ENCODE measurements around the gene NTM.
"Not testable (repeated sequence)": the region's sequence is repeated elsewhere in the genome, so short reads cannot be mapped to it uniquely, and the experiment has no call there.

The NTM gene

DNA sequence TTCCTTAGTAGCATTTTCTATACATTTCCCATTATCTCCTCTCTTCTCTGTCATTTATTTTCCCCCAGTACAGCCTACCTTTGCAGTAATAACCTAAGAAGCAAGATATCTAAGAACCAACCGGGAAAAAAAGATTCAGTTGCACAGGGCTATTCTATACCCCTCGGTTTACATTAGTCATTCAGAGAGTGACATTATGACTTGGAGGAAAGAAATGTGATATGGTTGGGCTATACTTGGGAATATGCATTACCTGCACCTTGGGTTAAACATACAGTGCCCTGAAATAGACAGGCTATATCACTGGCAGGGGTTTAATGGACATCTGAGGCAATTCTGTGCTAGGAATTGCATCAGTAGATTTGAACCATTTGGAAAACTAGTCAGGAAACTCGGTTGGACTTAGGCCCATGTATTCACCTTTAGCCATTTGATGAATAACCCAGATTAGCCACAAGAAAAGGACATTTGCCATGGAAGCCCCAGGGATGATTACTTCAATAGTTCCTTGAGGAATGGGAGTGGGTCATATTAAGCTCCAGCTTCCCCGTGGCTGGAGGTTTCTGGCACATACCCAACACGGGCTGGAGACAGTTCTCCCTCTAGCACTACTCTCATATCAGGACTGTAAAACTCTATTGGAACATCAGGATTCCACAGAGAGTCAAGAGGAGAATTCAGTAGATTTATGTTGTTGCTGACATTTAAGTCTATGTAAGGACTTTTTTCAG is 973.2 kb downstream of the NTM start:
- peak; percentile 89 for DNase-seq

DNA sequence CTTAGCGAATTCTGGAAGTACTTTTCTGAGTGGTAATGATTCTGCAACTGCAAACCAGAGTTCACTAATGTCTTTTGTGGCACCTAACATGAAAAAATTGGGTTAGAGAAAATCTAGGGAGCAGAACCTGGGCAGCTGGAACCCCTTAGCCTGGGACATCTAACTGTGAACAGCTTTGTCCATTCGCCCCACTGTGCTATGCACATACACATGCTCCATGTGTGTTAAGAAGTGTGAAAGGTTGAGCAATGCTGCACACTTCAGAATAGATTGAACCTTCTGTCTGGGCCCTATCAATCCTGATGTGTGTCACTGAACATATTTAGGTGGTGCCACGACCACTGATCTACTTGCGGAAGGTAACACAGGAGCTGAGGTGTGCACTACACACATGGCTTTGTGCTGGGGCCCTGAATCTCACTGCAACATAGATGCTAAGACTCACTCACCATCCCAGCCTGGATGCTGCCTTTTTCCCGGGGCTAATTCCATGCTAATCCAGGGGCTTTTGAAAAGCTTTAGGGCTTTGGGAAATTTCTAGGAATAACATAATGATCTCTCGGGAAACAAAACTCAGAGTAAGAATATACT is 976.2 kb downstream of the NTM start:
- DNase-seq, result no peak

- no peak for DNase-seq
Measured at GRCh38 chr11:132347156-132348090, 977.0 kb downstream of the NTM start.

DNA sequence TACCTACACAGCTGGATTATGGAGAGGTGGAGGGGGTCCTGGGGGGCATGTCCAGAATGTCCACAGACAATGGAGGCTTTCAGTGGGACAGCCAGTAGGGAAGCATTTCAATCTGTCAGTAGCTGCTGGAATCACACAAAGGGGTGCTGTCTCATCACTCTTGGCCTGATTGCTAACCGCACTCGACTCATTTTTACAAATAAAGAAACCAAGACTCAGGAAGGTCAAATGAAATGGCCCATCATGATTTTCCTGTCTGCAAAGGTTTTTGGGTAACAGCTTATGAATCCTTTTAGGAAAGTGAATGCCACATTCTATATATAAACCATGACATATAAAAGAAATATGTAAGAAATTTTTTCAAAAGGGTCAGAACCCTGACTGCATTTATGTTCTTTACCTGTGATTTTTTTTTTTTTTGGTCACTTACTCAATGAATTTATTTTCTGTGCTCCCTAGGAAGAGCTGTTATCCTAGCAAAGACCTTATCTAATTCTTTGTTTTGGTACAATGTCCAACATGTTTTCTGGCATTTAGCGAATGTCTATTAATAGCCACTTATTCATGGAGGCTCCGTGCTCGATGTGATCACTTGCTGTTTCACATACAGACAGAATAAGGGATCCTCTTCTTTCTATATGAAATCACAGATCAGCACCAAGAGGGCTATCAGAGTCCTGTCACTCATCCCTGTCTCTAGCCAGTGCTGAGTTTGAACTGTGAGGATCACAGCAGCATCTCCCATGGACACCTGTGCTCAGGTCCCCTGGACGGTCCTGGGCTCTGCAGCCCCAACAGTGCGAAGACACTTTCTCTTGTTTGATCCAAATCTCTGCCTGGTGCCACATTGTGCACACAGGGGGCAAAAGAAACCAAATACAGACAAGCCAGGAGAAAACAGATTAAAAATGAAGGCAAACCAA is 979.7 kb downstream of the NTM start:
- DNase-seq, result peak; percentile 59

- DNase-seq, result no peak
Measured at GRCh38 chr11:132351050-132351449, 980.6 kb downstream of the NTM start.

DNA sequence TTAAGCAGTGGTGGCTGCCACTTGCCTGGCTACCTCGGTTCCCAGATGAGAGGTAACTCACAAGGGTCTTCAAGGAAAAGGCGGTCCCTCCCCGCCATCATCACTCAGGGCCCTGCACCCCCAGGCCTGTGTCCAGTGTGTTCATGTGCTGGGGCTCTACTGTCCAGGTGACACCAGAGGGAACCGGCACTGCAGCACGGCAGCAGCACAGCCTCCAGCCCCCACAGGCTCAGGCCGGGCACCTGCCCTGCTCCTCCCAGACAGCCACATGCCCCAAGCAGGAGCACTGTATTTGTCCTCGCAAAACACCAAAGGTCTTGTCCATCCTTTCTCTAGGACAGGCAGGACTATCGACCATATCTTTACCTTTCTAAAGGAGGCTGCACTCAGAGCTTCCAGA is 982.1 kb downstream of the NTM start:
- no peak for DNase-seq

DNA sequence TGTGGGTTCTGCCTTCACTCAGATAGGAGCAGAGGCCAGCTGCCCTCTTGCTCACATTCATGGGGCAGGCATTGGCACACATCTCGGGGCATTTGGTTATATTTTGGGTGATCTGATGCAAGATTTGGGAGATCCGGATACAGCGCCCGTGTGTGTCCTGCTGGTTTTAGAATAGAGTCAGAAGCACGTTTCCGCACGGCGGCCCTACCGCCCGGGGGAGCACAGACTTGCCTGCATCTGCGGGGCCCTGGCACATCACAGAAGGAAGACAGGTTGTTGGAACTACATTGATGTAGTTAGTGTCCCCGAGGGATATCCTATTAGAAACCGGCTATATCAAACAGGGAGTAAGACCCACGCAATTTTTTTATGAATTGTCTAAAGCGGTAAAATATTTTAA is 982.8 kb downstream of the NTM start:
- DNase-seq, result no peak

DNA sequence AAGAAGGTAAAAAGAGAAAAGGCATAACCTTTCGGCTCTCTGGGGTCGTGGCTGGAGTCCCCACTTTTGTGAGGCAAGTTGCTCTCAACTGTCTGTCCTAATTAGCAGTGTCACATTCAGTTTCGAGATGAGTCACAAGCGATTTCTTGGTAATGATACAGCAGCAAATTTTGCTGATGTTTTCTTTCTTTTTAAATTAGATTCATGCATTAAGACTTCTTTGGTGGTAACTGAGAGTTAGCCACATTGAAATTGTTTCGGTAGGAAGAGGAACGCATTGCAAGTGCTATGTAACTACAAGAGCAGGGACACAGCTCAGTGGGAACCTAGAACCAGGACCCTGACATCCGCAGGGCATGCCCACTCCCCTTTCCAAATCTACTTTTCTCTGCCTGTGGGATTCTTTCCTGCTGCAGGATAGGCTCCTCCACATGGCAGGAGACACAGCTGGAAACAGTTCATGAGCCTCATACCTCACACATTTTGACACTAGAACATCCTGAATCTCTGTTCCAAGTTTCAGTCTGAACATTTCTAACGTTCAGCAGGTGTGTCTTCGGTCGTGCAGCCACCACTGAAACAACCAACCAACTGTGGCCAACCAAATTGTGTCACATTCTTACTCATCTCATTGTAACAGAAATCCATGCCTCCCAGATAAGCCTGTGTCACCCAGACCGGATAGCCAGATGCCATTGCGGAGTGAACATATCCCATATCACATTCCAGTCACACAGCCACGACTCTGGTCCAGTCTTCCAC is 987.6 kb downstream of the NTM start:
- DNase-seq, result no peak

- DNase-seq, result no peak
Measured at GRCh38 chr11:132358573-132358953, 988.1 kb downstream of the NTM start.

- DNase-seq, result no peak
Measured at GRCh38 chr11:132361011-132361550, 990.7 kb downstream of the NTM start.

DNA sequence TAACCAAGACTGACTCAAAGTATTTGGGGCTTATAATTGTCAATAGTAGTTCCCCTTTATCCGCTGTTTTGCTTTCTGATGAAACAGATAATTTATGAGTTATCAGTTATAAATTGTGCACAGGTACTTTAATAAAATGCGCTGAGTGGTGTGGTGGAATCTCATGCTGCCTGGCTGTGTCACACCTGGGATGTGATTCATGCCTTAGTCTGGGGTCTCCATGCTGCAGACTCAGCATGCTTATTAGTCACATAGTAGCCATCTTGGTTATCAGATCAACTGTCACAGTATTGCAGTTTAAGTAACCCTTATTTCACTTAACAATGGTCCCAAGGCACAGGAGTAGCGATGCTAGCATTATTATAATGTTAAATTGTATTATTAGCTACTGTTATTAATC is 995.2 kb downstream of the NTM start:
- no peak for DNase-seq

DNA sequence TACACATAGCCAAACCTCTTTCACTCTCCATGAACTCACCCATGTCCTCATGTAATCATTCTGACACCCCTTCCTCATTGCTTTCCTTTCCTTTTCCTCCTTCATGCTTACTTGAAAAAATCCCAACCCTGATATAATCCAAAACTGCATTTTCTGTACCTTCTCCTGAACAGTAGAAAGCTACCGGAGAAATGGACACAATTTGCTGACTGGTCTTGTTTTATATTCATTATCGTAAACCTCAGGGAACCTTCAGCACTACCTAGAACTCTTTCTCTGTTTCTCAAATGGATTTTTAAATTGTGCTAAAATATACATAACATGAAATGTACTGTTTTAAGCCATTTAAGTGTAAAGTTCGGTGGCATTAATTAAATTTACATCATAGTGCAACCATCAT is 996.9 kb downstream of the NTM start:
- no peak for DNase-seq

DNA sequence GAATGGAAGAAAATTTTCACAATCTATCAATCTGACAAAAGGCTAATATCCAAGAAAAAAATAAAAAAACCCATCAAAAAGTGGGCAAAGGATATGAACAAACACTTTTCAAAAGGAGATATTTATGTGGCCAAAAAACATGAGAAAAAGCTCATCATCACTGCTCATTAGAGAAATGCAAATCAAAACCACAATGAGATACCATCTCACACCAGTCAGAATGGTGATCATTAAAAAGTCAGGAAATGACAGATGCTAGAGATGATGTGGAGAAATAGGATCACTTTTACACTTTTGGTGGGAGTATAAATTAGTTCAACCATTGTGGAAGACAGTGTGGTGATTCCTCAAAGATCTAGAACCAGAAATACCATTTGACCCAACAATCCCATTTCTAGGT is 999.7 kb downstream of the NTM start:
- not testable (repeated sequence) for DNase-seq

DNA sequence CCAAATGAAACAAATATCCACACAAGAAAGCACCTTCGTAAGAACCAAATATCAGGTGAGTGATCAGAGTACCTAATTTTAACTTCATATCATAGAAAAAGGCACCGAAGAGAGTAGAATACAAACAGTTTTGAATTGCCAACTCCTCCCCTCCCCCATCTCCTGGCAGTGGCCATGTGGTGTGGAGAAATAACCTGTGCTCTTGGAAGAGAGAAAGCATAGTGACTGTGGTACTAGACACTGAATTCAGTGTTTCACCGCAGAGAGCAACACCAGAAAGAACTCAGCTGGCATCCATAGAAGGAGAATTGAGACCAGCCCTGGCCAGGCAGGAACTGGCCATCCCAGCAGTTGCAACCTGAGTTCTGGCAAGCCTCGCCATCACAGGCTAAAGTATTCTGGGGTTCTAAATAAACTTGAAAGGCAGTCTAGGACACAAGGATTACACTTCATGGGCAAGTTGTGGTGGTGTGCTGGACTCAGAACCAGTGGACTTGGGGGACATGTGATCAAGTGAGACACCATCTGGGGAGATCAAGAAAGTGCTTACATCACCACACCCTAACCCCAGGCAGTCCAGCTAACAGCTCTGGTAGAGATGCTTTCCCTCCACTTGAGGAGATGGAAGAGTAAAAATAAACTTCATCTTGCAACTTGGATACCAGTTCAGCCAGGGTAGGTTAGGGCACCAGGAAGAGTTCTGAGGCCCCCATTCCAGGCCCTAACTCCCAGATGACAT is 1003.2 kb downstream of the NTM start:
- no peak for DNase-seq

DNA sequence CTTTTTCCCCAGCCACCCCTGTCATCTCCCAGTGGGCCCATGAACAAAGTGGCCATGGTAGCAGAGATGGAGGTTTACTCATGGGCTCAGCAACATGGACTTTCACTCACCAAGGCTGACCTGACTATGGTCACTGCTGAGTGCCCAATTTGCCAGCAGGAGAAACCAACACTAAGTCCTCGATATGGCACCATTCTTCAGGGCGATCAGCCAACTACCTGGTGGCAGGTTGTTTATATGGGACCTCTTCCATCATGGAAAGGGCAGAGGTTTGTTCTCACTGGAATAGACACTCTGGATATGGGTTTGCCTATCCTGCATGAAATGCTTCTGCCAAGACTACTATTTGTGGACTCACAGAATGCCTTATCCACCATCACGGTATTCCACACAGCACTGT is 1009.1 kb downstream of the NTM start:
- DNase-seq, result no peak
